DOHH2 (cell line): ENCODE results near the gene RPL36.

ENCODE experiments used
- H3F3A ChIP-seq: fragments of 200-600 bp; sonication (generic), shearing (Covaris generic); 2 replicates; pipeline ENCODE4 v1.6.0; 2016; ENCODE audit warnings: antibody characterized with exemption, mild to moderate bottlenecking; ENCODE audit not compliant: control insufficient read depth, insufficient read depth
- H3K27ac ChIP-seq: fragments of 200-600 bp; sonication (generic); 2 replicates; pipeline ENCODE4 v1.5.1; 2014; ENCODE audit warnings: low read depth, mild to moderate bottlenecking, low read length, moderate library complexity
- H3K27me3 ChIP-seq: fragments of 200-600 bp; sonication (generic); 2 replicates; pipeline ENCODE4 v1.6.1; 2014; ENCODE audit warnings: mild to moderate bottlenecking, low read length, mixed read lengths; ENCODE audit not compliant: control insufficient read depth
- H3K36me3 ChIP-seq: fragments of 200-600 bp; sonication (generic); 2 replicates; pipeline ENCODE4 v1.6.1; 2014; ENCODE audit warnings: mild to moderate bottlenecking, low read length, moderate library complexity, mixed read lengths; ENCODE audit not compliant: control insufficient read depth
- H3K4me1 ChIP-seq: fragments of 200-600 bp; sonication (generic); 2 replicates; pipeline ENCODE4 v1.6.1; 2014; ENCODE audit warnings: mild to moderate bottlenecking, low read length, mixed read lengths; ENCODE audit not compliant: control insufficient read depth
- H3K4me2 ChIP-seq: fragments of 200-600 bp; sonication (generic); 2 replicates; pipeline ENCODE4 v1.6.0; 2014; ENCODE audit warnings: mild to moderate bottlenecking, low read length, moderate library complexity
- H3K4me3 ChIP-seq: fragments of 200-600 bp; sonication (generic); 2 replicates; pipeline ENCODE4 v1.5.1; 2014; ENCODE audit warnings: mild to moderate bottlenecking, low read length, mixed read lengths
- H3K79me2 ChIP-seq: fragments of 200-600 bp; sonication (generic); 2 replicates; pipeline ENCODE4 v1.6.1; 2014; ENCODE audit warnings: mild to moderate bottlenecking, low read length, mixed read lengths; ENCODE audit not compliant: control insufficient read depth
- H3K9me2 ChIP-seq: fragments of 200-600 bp; sonication (generic); replicated peaks from 2 replicates; pipeline ENCODE4 v1.6.1; 2014; ENCODE audit warnings: mild to moderate bottlenecking, low read length, mixed read lengths; ENCODE audit not compliant: control insufficient read depth
- H3K9me3 ChIP-seq: fragments of 200-600 bp; sonication (generic); 2 replicates; pipeline ENCODE4 v1.6.1; 2014; ENCODE audit warnings: antibody characterized with exemption, low read length, mixed read lengths; ENCODE audit not compliant: control insufficient read depth, insufficient read depth
- H4K20me1 ChIP-seq: fragments of 200-600 bp; sonication (generic); 2 replicates; pipeline ENCODE4 v1.6.0; 2014; ENCODE audit warnings: low read depth, mild to moderate bottlenecking, antibody characterized with exemption, low read length, moderate library complexity; ENCODE audit not compliant: control insufficient read depth, insufficient read depth
- EZH2phosphoT487 ChIP-seq: fragments of 200-600 bp; sonication (generic); IDR thresholded peaks from 2 replicates; pipeline ENCODE4 v1.6.1; 2017; ENCODE audit warnings: borderline replicate concordance, mild to moderate bottlenecking, antibody characterized with exemption, low read length, moderate library complexity, mixed read lengths
- TF ChIP-seq, protein P1 (sequence below): fragments of 200-600 bp; sonication (generic); IDR thresholded peaks from one replicate; pipeline ENCODE4 v1.5.1; 2014; ENCODE audit warnings: antibody characterized with exemption, mild to moderate bottlenecking, low read depth, low read length; ENCODE audit not compliant: poor library complexity, severe bottlenecking

The RPL36 gene

GRCh38 chr19:5654931-5655330 is 35.2 kb upstream of the RPL36 start:
- Histone ChIP-seq H3K27ac (no peak overlapping the region), H3K36me3 (peaks cover 90% of the 10 kb centered on the region), H3K79me2 (peaks cover under 1% of the 10 kb centered on the region), H3K9me3 (no peaks in the 10 kb centered on the region), H3K9me2 (no peaks in the 10 kb centered on the region), H3K27me3 (no peaks in the 10 kb centered on the region), H3K4me1 (no peaks in the 10 kb centered on the region), H3F3A (no peaks in the 10 kb centered on the region; the same call in 1 of the 2 replicates), H4K20me1 (no peaks in the 10 kb centered on the region), H3K4me2 (no peak overlapping the region), H3K4me3 (no peak overlapping the region)
- no peak for TF ChIP-seq EZH2phosphoT487
- TF ChIP-seq, protein P1, sequence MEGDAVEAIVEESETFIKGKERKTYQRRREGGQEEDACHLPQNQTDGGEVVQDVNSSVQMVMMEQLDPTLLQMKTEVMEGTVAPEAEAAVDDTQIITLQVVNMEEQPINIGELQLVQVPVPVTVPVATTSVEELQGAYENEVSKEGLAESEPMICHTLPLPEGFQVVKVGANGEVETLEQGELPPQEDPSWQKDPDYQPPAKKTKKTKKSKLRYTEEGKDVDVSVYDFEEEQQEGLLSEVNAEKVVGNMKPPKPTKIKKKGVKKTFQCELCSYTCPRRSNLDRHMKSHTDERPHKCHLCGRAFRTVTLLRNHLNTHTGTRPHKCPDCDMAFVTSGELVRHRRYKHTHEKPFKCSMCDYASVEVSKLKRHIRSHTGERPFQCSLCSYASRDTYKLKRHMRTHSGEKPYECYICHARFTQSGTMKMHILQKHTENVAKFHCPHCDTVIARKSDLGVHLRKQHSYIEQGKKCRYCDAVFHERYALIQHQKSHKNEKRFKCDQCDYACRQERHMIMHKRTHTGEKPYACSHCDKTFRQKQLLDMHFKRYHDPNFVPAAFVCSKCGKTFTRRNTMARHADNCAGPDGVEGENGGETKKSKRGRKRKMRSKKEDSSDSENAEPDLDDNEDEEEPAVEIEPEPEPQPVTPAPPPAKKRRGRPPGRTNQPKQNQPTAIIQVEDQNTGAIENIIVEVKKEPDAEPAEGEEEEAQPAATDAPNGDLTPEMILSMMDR, result no peak

DNA sequence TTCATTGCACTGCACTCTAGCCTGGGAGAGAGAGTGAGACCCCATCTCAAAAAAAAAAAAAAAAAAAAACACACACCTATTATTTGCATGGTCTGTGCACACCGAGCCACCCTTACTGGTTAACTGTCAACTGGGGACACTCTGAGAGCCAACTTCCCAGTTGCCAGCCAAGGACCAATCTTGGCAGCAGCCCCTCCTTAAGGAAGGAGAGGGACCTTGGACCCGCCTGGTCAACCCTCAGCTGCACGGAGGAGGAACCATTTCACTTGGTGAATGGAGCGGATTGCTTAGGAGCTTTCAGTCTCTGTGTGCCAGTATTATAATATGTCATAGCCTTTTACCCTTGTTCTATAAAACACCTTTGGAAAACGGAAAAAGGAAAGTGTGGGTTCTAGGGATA is 34.7 kb upstream of the RPL36 start:
- no peaks in the 10 kb centered on the region for H3K4me1 ChIP-seq
- no peak overlapping the region for H3K4me2 ChIP-seq
- H3K27ac ChIP-seq, result no peak overlapping the region
- H3K4me3 ChIP-seq, result no peak overlapping the region
- no peak for TF ChIP-seq EZH2phosphoT487
- TF ChIP-seq, protein P1, result no peak
- no peaks in the 10 kb centered on the region for H3K9me3 ChIP-seq
- H4K20me1 ChIP-seq, result no peaks in the 10 kb centered on the region
- H3K36me3 ChIP-seq, result peaks cover 90% of the 10 kb centered on the region
- no peaks in the 10 kb centered on the region for H3K9me2 ChIP-seq
- no peaks in the 10 kb centered on the region; the same call in none of the 2 replicates for H3K79me2 ChIP-seq
- H3K27me3 ChIP-seq, result no peaks in the 10 kb centered on the region
- H3F3A ChIP-seq, result no peaks in the 10 kb centered on the region; the same call in 1 of the 2 replicates

DNA sequence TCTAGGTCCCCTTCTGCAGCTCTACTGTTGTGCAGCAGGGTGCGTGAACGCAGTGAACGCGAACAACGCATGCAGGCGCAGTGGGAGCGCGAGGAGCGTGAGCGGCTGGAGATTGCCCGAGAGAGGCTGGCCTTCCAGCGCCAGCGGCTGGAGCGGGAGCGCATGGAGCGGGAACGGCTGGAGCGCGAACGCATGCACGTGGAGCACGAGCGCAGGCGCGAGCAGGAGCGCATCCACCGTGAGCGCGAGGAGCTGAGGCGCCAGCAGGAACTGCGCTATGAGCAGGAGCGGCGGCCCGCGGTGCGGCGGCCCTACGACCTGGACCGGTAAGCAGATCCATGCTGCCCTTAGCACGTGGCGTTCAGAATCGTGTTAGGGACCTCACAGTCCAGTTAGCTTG is 28.6 kb upstream of the RPL36 start:
- Histone ChIP-seq H3K36me3 (peaks cover 89% of the 10 kb centered on the region), H4K20me1 (0 out of 2 replicates have a peak, but pooled peaks cover 8% of the 10 kb centered on the region), H3K79me2 (peaks cover 2% of the 10 kb centered on the region; the same call in 1 of the 2 replicates), H3F3A (no peaks in the 10 kb centered on the region), H3K9me2 (no peaks in the 10 kb centered on the region), H3K4me3 (no peak overlapping the region), H3K4me2 (no peak overlapping the region), H3K27ac (no peak overlapping the region), H3K9me3 (no peaks in the 10 kb centered on the region), H3K27me3 (no peaks in the 10 kb centered on the region), H3K4me1 (no peaks in the 10 kb centered on the region)
- no peak for TF ChIP-seq EZH2phosphoT487
- TF ChIP-seq, protein P1, result no peak
